SK-N-DZ (cell line): Measurements from ENCODE around the gene MAP2K6.

Source experiments
- DNase-seq: peaks from one replicate; pipeline ENCODE4 v3.0.0-alpha.2; 2015; ENCODE audit warnings: low spot score

Gene MAP2K6

GRCh38 chr17:69425978-69426377 lies 11.5 kb downstream of the MAP2K6 start:
- no peak for DNase-seq

GRCh38 chr17:69427486-69428197 lies 13.1 kb downstream of the MAP2K6 start:
- no peak for DNase-seq

GRCh38 chr17:69428252-69428980 lies 13.9 kb downstream of the MAP2K6 start:
- no peak for DNase-seq

DNA sequence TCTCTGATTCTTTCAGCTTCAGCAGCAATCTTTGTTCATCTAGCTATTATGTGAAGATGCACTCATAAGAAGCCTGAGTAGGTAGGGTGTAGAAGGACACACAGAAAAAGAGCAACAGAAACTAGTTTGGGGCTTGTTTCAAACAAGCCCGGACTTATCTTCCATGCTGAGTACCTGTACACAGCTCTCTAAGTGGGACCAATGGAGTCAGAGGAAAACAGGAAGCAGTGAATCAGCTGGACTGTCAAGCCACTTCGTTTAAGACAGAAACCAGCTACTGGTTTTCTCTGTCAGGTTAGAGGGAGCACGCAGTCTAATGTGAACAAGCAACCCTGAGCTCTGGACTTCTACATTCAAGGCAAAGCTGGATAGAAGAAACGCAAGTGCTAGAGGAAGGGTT lies 16.0 kb downstream of the MAP2K6 start:
- peak; percentile 30 for DNase-seq

DNA sequence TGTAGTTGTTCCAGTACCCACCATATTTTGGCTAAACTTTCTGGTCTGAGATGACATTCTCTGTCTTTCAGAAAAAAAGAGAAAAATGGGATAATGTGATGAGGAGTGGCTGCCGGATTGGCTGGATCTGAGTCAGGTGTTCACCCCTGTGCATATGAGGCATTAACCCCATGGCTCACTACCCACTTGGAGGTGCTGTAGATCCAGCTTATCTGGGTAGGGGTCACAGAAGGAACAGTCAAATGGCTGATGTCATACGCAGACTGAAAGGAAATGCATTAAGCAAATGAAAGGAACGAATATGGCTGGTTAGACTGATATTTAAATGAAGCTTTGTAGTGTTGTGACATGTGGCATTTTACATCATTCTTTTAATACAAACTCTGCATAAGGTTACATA lies 17.3 kb downstream of the MAP2K6 start:
- DNase-seq: no peak

DNA sequence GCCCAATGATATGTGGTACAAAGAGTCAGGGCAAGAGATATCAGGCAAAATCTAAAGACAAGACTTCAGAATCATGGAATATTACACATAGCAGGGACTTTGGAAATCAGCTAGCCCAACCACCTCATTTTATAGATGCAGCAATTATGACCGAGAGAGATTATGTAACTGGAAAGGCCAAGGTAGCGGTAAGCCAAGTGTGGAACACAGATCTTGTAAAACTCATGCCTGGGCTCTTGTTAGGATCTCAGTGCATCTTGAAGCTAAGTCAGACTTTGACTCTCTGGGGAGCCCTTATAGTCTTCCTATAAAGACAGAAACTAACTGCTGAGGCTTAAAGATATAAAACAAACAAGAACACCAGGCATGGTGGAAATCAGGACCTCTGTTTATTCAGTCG lies 18.6 kb downstream of the MAP2K6 start:
- DNase-seq: no peak

- DNase-seq: peak; percentile 40
Observed at GRCh38 chr17:69434164-69434579, 19.7 kb downstream of the MAP2K6 start.

DNA sequence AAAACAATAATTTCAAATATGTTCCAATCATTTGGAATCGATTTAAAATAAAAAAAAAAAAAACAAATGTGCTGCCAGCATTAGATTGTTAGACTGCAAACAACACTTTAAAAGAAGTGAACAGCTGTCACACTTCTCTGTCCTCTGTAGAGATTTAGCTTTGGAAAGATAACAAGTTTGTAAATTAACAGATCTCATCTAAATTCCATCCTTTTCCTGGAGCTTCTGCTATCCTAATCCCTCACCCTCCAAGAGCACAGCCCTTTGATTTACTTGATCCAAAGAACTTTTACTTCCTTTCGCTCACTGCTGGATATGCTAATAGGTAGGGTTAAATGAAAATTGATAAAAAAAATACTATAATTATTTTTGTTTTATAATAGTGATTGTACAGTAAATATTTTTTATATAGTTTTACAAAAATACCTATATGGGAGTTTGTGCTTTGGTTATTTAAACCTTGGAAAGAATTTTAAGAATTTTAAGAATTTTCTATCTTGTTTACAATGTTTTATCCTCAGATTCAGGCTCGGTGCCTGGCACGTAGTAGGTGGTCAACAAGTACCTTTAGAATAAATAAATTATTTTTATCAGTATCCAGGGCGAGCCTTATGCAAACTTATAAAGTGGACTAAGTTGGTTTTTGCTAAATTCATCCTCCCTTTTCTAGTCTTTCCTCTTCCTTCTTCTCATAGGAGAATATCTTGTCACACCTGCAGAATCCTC lies 21.6 kb downstream of the MAP2K6 start:
- DNase-seq: no peak

- DNase-seq: no peak
Observed at GRCh38 chr17:69437475-69437874, 23.0 kb downstream of the MAP2K6 start.

DNA sequence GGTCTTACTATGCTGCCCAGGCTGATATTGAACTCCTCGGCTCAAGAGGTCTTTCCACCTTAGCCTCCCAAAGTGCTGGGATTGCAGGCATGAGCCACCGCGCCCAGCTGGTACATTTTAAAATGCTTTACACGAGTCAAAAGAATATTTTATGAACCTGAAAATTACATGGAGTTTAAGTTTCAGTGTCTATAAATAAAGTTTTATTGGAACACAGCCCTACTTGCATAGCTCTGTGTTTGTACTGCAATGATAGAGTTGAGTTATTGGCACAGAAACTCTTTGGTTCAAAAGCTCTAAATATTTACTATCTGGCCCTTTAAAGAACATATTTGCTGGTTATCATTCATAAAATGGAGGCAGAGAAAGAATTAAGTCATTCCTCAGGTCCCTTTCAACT lies 24.3 kb downstream of the MAP2K6 start:
- DNase-seq: no peak

DNA sequence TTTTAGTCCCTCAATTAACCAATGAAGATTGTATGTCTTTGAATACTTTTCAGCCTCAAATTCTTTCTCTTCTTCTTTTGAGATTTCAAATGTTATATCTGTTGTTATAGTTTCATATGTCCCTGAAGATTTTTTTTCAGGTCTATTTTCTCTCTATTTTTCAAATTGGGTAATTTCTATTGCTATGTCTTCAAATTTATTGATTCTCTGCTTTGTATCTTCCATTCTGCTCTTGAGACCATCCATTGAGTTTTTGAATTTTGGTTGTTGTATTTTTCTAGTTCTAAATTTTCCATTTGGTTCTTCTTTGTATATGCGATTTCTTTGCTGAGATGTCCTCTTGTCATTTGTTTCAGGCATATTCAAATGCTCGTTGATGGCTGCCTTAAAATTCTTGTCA lies 26.7 kb downstream of the MAP2K6 start:
- no peak for DNase-seq

DNA sequence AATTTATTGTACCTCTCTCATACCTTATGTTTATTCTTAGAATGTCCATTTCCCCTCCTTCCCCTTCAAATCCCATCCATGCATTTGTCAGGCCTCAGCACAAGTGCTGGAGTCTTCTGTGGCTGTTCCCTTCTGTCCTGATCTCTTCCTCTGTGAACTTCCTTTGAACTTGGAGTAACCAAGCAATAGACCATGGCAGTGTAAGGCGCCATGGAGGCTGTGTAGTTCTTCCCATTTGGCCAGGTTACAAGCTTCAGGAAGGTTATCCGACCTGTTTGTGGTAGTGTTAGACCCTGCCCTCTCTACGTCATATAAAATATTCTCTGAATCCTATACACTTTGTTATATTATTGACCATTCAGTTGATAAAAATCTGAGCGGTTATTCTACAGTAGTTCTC lies 28.6 kb downstream of the MAP2K6 start:
- DNase-seq: no peak

DNA sequence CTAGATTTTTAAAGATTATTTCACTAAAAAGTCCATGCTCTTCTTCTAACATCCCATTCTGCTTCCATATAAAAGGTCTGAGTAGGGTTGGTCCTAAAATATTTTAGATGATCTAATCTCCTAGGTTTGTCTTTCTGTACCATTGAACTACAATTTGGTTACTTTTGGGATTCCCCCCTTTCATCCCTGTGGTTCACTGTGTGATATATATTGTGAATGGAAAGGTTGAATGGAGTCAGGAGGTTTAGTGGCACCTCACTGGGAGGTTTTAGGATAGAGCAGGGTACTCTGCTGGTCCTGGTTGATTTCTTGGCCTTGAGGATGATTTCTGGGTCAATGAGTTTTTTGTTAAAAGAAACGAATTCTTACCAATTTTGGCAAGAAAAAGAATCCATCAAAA lies 29.5 kb downstream of the MAP2K6 start:
- no peak for DNase-seq

- DNase-seq: no peak
Observed at GRCh38 chr17:69445132-69445531, 30.6 kb downstream of the MAP2K6 start.

DNA sequence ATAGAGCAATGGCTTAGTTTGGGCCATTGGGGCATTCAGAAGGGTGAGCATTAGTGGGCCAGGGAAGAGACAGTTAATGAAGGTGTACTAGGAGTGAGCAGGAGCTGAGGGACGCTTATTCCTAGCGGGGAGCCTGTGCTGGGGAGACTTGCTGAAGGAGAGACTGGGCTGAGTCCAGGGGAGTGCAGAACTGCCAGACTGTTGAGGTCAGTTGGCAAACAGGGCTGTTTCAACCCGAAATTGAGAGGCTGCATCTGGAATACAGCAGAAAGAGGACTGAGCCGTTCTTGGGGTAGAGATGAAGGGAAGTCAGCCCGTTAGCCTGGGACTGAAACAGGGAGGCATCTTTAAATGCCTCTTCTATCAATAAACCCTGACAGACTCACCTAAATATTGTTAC lies 33.2 kb downstream of the MAP2K6 start:
- no peak for DNase-seq

- no peak for DNase-seq
Observed at GRCh38 chr17:69448431-69449102, 34.1 kb downstream of the MAP2K6 start.

GRCh38 chr17:69450131-69450530 lies 35.6 kb downstream of the MAP2K6 start:
- no peak for DNase-seq

- no peak for DNase-seq
Observed at GRCh38 chr17:69450918-69451317, 36.4 kb downstream of the MAP2K6 start.

DNA sequence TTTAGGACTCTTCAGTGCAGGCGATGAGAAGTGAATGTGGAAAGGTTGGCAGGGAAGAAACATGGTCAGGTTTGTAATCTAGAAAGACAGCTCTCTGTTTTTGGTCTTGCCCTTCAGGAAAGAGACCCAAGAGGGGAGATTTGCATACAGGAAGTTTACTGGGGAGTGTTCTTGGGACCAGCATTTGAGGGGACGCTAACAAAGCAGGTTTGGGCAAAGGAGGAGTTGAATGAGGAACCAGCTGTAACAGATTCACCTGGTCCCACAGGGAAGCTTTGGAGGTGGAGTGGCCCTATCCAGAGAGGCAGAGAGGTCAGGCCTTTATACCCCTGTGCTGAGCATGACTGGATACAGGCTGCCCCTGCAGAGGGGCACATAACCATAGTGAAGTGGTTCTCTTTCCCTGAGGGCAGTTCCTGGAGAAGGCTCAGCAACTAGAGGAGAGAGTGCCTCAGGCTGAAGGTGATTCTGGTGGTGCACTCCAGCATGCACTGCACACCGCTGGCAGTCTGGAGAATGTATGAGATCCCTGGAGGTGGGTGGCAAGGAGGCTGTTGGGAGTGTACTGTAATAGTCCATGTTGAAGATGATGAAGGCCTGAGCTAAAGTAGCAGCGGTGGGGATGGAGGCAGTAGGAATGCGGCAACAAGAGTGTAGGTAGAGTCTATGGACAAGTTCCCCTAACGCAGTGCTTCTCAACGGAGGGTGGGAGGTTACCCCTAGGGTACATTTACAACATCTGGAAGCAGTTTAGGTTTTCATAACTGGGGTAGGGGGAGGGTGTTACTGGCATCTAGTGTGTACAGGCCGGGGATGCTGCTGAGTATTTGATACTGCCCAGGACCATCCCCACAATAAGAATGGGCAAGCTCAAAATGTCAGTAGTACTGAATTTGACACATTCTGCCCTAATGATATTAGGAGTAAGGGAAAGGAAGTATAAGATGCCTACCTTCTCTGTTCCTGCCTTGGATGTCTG lies 37.2 kb downstream of the MAP2K6 start:
- DNase-seq: peak; percentile 84

GRCh38 chr17:69452664-69453260 lies 38.3 kb downstream of the MAP2K6 start:
- peak; percentile 69 for DNase-seq
